ENCODE data around the gene MAMLD1.

The MAMLD1 gene

DNA sequence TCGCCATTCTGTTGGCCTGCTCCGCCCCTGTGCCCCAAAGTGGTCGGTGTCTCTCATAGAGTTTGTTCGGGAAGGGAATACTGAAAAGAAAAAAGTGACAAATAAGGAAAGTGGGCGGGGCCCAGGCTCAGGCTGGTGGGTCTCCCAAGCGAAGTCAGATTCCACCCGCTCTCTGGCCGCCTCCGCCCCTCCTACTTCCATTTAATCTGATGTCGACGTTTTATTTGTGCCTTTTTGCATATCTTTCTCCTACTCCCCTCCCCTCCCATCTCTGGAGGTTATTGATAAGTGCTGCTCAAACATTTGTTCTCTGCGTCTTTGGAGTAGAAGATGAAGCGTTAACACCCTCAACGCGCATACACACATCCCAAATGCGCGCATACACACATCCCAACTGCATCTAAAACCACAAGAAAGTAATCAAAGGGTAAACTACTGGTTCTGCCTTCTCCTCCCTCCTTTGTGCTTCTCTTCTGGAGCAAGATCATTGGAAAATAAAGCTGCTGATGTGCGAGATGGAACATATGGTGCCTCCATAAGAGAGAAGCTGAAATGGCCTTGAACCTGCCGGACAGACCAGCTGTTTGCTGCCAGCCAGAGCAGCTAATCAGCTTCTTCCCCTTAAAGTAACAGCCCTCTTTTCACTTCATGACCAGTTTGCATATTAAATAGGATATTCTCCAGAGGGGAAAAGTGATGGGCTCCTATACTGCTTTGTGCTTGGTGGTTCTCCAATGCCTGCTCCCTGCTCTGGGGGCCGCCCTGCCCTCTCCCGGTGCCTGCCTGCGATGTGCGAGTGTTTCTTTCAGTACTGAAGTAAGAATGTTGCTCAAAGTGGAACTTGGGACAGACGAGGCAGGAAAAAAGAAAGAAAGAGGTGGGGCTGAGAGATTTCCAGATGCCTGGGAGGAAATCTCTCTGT, 3.1 kb downstream of the MAMLD1 start:
- Histone ChIP-seq H3K36me3 (ENCODE audit: control insufficient read depth, insufficient read depth, low read length) (no peaks in the 10 kb centered on the region), H2AFZ (peak overlapping the region; percentile 60), H3K79me2 (no peaks in the 10 kb centered on the region), H3K4me3 (ENCODE audit: low read depth, low read length) (peak overlapping the region; percentile 53), H3K4me1 (no peaks in the 10 kb centered on the region), H3K27ac (peak overlapping the region; percentile 53), H3K4me2 (ENCODE audit: low read length) (peak overlapping the region; percentile 59), H3K9ac (no peak overlapping the region), H3K27me3 (ENCODE audit: control insufficient read depth, insufficient read depth, low read length) (no peaks in the 10 kb centered on the region), H3K9me3 (ENCODE audit: control insufficient read depth, low read length) (no peaks in the 10 kb centered on the region)
- TF ChIP-seq, protein P1, sequence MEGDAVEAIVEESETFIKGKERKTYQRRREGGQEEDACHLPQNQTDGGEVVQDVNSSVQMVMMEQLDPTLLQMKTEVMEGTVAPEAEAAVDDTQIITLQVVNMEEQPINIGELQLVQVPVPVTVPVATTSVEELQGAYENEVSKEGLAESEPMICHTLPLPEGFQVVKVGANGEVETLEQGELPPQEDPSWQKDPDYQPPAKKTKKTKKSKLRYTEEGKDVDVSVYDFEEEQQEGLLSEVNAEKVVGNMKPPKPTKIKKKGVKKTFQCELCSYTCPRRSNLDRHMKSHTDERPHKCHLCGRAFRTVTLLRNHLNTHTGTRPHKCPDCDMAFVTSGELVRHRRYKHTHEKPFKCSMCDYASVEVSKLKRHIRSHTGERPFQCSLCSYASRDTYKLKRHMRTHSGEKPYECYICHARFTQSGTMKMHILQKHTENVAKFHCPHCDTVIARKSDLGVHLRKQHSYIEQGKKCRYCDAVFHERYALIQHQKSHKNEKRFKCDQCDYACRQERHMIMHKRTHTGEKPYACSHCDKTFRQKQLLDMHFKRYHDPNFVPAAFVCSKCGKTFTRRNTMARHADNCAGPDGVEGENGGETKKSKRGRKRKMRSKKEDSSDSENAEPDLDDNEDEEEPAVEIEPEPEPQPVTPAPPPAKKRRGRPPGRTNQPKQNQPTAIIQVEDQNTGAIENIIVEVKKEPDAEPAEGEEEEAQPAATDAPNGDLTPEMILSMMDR (IDR thresholded peaks at IDR 0.05) = no peak

DNA sequence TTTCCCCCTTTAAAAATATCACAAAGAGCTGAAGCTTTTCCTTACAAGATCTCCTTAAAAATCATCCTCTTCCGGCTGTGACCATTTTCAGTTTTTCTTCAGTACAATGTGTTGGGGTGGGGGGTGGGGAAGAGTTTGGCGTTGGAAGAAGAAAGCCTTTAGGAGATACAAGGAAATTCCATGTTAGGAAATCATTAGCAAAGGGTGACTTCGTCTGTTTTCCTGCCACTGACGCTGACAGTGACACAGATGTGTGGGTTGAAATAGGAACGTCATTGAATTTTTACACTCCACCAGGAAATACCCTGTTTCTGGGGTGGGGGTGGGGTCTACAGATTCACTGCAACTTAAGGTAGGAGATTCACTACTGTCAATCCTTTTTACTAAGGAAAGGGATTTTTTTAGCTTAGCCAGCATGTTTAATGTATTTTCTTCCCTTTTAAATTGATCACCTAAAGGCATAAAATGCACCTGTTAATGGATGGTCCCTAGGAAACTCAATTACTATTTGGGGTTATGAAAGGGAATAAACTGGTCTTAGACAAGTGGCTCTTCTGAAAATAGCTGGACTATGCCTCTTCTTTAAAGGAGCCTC, 3.9 kb downstream of the MAMLD1 start:
- H3K27me3 ChIP-seq (ENCODE audit: control insufficient read depth, insufficient read depth, low read length) = no peaks in the 10 kb centered on the region
- H3K36me3 ChIP-seq (ENCODE audit: control insufficient read depth, insufficient read depth, low read length) = no peaks in the 10 kb centered on the region
- no peak overlapping the region for H3K4me2 ChIP-seq (ENCODE audit: low read length)
- H3K9me3 ChIP-seq (ENCODE audit: control insufficient read depth, low read length) = no peaks in the 10 kb centered on the region
- no peaks in the 10 kb centered on the region for H3K79me2 ChIP-seq
- H3K4me3 ChIP-seq (ENCODE audit: low read depth, low read length) = no peak overlapping the region
- H3K9ac ChIP-seq = no peak overlapping the region
- TF ChIP-seq, protein P1 (IDR thresholded peaks at IDR 0.05) = no peak
- H2AFZ ChIP-seq = no peak overlapping the region
- H3K27ac ChIP-seq = peak overlapping the region; percentile 53
- H3K4me1 ChIP-seq = no peaks in the 10 kb centered on the region

DNA sequence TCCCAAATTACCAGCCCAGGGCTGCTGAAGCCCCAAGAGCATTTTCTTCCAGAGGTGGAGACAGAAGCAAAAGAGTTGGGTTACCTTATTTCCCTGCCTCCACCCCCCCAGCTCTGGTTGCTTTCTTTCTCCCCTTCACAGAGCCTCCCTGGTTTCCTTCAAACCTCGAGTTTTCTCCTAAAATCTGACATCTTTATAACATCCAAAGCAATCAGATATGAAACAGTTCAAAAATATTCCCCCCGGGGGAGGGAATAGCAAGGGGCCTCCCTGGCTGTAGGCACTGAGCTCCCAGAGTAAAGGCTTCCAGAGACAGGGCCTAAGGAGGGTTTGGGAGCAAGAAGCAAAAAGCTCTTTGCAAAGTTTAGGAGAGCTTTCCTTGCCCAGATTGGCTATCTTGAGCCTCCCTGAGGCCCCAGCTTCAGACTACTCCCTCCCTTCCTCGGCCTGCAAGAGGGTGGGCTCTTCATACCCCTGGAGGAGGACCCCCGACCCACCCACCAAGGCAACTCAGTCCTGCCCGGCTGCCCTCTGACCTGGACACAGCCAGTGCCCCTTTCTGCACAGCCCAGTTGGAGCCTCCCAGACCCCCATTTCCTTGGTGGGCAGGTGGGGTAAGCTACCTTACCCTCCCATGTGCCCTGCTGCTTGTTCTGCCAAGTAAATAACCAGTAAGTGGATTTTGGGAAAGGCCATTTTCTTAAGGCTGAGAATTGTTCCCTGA, 7.6 kb downstream of the MAMLD1 start:
- no peaks in the 10 kb centered on the region for H3K27me3 ChIP-seq (ENCODE audit: control insufficient read depth, insufficient read depth, low read length)
- H3K4me3 ChIP-seq (ENCODE audit: low read depth, low read length) = no peak overlapping the region
- no peaks in the 10 kb centered on the region for H3K36me3 ChIP-seq (ENCODE audit: control insufficient read depth, insufficient read depth, low read length)
- TF ChIP-seq, protein P1 (IDR thresholded peaks at IDR 0.05) = no peak
- no peak overlapping the region for H3K9ac ChIP-seq
- no peaks in the 10 kb centered on the region for H3K79me2 ChIP-seq
- no peak overlapping the region for H2AFZ ChIP-seq
- no peaks in the 10 kb centered on the region for H3K9me3 ChIP-seq (ENCODE audit: control insufficient read depth, low read length)
- no peak overlapping the region for H3K27ac ChIP-seq
- no peak overlapping the region for H3K4me2 ChIP-seq (ENCODE audit: low read length)
- no peaks in the 10 kb centered on the region for H3K4me1 ChIP-seq

DNA sequence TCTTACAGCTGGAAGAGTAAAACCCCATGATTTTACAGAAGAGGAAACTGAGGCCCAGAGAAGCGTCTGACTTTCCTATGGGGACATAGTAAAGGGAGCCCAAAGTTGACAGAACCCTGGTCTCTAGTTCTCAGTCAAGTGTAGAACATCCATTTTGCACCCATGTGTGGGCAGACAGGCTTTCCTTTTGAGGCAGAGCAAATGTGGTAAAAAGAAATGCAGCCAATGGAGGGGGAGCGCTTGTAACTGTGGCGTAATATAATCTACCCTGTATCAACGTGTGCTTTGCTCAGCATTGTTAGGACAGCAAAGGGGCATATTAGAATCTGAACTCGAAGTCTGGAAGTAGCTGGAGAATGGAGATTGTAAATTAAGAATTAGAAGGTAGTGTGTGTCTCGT, 8.8 kb downstream of the MAMLD1 start:
- Histone ChIP-seq H3K4me3 (ENCODE audit: low read depth, low read length) (no peak overlapping the region), H3K9ac (no peak overlapping the region), H3K9me3 (ENCODE audit: control insufficient read depth, low read length) (no peaks in the 10 kb centered on the region), H3K36me3 (ENCODE audit: control insufficient read depth, insufficient read depth, low read length) (no peaks in the 10 kb centered on the region), H3K4me2 (ENCODE audit: low read length) (no peak overlapping the region), H2AFZ (no peak overlapping the region), H3K79me2 (no peaks in the 10 kb centered on the region), H3K27ac (no peak overlapping the region), H3K4me1 (no peaks in the 10 kb centered on the region), H3K27me3 (ENCODE audit: control insufficient read depth, insufficient read depth, low read length) (no peaks in the 10 kb centered on the region)
- TF ChIP-seq, protein P1 (IDR thresholded peaks at IDR 0.05) = no peak
